WTC11 (cell line): ENCODE measurements around the gene CBX2.

ENCODE experiments used
- FOXK1 ChIP-seq: sonication (generic); formaldehyde crosslinking; IDR thresholded peaks from 2 replicates; pipeline ENCODE4 v1.8.0; 2022; ENCODE audit warnings: mild to moderate bottlenecking, moderate library complexity, missing genetic modification reagents
- FOXP1 ChIP-seq: sonication (generic); formaldehyde crosslinking; IDR thresholded peaks from 2 replicates; pipeline ENCODE4 v1.8.0; 2022; ENCODE audit warnings: missing genetic modification reagents, mild to moderate bottlenecking, moderate library complexity, borderline replicate concordance
- ZNF232 ChIP-seq: sonication (generic); formaldehyde crosslinking; IDR thresholded peaks from 2 replicates; pipeline ENCODE4 v1.8.0; 2022; ENCODE audit warnings: mild to moderate bottlenecking, missing genetic modification reagents
- TF ChIP-seq, protein P1 (sequence below): fragments of 200-600 bp; IDR thresholded peaks from 2 replicates; pipeline ENCODE4 v1.8.0; 2022; ENCODE audit warnings: antibody characterized with exemption
- TF ChIP-seq, protein P2 (sequence below): sonication (generic); formaldehyde crosslinking; IDR thresholded peaks from 2 replicates; pipeline ENCODE4 v1.8.0; 2022; ENCODE audit warnings: mild to moderate bottlenecking, missing genetic modification reagents
- TF ChIP-seq, protein P3 (sequence below): sonication (generic); formaldehyde crosslinking; IDR thresholded peaks from 2 replicates; pipeline ENCODE4 v1.8.1; 2023; ENCODE audit warnings: mild to moderate bottlenecking, missing genetic modification reagents

DNA sequence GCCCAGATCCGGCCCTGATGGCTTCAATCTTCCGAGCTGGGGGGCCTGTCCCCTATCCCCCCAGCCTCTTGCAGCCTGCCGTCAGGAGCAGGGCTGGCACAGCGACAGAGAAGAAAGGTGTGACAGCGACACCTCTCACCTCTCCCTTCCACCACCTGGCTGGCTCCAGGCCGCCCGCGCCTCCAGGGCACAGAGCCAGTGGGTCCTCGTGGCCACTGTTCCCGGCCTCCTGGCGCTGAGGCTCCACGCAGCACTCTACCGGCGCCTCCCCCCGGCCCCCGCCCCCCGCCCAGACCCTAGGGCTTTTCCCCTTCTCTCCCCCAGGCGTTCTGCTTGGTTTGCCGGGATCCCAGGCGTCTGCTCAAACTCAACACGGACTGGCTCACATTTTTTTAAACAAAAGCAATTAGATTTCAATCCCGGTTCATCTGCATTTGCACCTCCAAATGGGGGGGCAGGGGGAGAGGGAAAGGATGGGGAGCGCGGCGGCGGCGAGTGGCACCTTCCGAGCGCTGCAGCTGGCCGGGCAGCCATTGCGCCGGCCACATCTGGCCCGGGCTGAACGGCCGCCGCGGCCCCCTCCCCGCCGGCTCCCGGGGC is 31.7 kb downstream of the CBX2 start:
- TF ChIP-seq FOXP1 (CRISPR knock-in tag) (no peak), FOXK1 (no peak), ZNF232 (no peak)
- TF ChIP-seq, protein P1, sequence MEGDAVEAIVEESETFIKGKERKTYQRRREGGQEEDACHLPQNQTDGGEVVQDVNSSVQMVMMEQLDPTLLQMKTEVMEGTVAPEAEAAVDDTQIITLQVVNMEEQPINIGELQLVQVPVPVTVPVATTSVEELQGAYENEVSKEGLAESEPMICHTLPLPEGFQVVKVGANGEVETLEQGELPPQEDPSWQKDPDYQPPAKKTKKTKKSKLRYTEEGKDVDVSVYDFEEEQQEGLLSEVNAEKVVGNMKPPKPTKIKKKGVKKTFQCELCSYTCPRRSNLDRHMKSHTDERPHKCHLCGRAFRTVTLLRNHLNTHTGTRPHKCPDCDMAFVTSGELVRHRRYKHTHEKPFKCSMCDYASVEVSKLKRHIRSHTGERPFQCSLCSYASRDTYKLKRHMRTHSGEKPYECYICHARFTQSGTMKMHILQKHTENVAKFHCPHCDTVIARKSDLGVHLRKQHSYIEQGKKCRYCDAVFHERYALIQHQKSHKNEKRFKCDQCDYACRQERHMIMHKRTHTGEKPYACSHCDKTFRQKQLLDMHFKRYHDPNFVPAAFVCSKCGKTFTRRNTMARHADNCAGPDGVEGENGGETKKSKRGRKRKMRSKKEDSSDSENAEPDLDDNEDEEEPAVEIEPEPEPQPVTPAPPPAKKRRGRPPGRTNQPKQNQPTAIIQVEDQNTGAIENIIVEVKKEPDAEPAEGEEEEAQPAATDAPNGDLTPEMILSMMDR: no peak
- TF ChIP-seq, protein P2, sequence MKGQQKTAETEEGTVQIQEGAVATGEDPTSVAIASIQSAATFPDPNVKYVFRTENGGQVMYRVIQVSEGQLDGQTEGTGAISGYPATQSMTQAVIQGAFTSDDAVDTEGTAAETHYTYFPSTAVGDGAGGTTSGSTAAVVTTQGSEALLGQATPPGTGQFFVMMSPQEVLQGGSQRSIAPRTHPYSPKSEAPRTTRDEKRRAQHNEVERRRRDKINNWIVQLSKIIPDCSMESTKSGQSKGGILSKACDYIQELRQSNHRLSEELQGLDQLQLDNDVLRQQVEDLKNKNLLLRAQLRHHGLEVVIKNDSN (CRISPR knock-in tag): no peak
- TF ChIP-seq, protein P3, sequence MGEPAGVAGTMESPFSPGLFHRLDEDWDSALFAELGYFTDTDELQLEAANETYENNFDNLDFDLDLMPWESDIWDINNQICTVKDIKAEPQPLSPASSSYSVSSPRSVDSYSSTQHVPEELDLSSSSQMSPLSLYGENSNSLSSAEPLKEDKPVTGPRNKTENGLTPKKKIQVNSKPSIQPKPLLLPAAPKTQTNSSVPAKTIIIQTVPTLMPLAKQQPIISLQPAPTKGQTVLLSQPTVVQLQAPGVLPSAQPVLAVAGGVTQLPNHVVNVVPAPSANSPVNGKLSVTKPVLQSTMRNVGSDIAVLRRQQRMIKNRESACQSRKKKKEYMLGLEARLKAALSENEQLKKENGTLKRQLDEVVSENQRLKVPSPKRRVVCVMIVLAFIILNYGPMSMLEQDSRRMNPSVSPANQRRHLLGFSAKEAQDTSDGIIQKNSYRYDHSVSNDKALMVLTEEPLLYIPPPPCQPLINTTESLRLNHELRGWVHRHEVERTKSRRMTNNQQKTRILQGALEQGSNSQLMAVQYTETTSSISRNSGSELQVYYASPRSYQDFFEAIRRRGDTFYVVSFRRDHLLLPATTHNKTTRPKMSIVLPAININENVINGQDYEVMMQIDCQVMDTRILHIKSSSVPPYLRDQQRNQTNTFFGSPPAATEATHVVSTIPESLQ: no peak
